KOPT-K1 (cell line): ENCODE measurements around the gene IL6ST.
A peak's percentile ranks its signal among the peaks of the same experiment; 100 is the strongest.

Experiments used
- H3K27ac ChIP-seq: fragments of 200-600 bp; sonication (generic); 2 replicates; pipeline ENCODE4 v1.5.1; 2016; ENCODE audit warnings: antibody characterized with exemption, mild to moderate bottlenecking, low read depth, low read length; ENCODE audit not compliant: poor library complexity, severe bottlenecking
- H3K36me3 ChIP-seq: fragments of 200-600 bp; sonication (generic); 2 replicates; pipeline ENCODE4 v1.5.1; 2017; ENCODE audit warnings: antibody characterized with exemption, mild to moderate bottlenecking, low read length, moderate library complexity; ENCODE audit not compliant: insufficient read depth
- H3K9me3 ChIP-seq: fragments of 200-600 bp; sonication (generic); 2 replicates; pipeline ENCODE4 v1.5.1; 2017; ENCODE audit warnings: antibody characterized with exemption, low read length, mild to moderate bottlenecking; ENCODE audit not compliant: insufficient read depth, poor library complexity, severe bottlenecking

Gene IL6ST

GRCh38 chr5:55923865-55924500, 70.8 kb downstream of the IL6ST start:
- H3K36me3 ChIP-seq: no peaks in the 10 kb centered on the region
- no peaks in the 10 kb centered on the region for H3K9me3 ChIP-seq
- H3K27ac ChIP-seq: no peak overlapping the region

GRCh38 chr5:55923177-55923771, 71.5 kb downstream of the IL6ST start:
- no peaks in the 10 kb centered on the region for H3K36me3 ChIP-seq
- peak overlapping the region; percentile 44 for H3K27ac ChIP-seq
- no peaks in the 10 kb centered on the region for H3K9me3 ChIP-seq

- H3K27ac ChIP-seq: no peak overlapping the region
- H3K36me3 ChIP-seq: no peaks in the 10 kb centered on the region
- H3K9me3 ChIP-seq: no peaks in the 10 kb centered on the region
Measured at GRCh38 chr5:55921617-55922016, 73.1 kb downstream of the IL6ST start.

- H3K36me3 ChIP-seq: no peaks in the 10 kb centered on the region
- H3K9me3 ChIP-seq: no peaks in the 10 kb centered on the region
- H3K27ac ChIP-seq: no peak overlapping the region
Measured at GRCh38 chr5:55920784-55921183, 74.0 kb downstream of the IL6ST start.

- Histone ChIP-seq H3K36me3 (no peaks in the 10 kb centered on the region), H3K27ac (no peak overlapping the region), H3K9me3 (no peaks in the 10 kb centered on the region)
Measured at GRCh38 chr5:55919625-55920024, 75.1 kb downstream of the IL6ST start.

GRCh38 chr5:55918087-55919035, 76.4 kb downstream of the IL6ST start:
- Histone ChIP-seq H3K36me3 (no peaks in the 10 kb centered on the region), H3K27ac (no peak overlapping the region), H3K9me3 (no peaks in the 10 kb centered on the region)

GRCh38 chr5:55917402-55918086, 77.2 kb downstream of the IL6ST start:
- Histone ChIP-seq H3K36me3 (no peaks in the 10 kb centered on the region), H3K27ac (no peak overlapping the region), H3K9me3 (no peaks in the 10 kb centered on the region)

- no peaks in the 10 kb centered on the region for H3K9me3 ChIP-seq
- no peaks in the 10 kb centered on the region for H3K36me3 ChIP-seq
- no peak overlapping the region for H3K27ac ChIP-seq
Measured at GRCh38 chr5:55916986-55917385, 77.8 kb downstream of the IL6ST start.

GRCh38 chr5:55915783-55916182, 79.0 kb downstream of the IL6ST start:
- H3K9me3 ChIP-seq: no peaks in the 10 kb centered on the region
- H3K27ac ChIP-seq: no peak overlapping the region
- H3K36me3 ChIP-seq: no peaks in the 10 kb centered on the region

GRCh38 chr5:55914971-55915370, 79.8 kb downstream of the IL6ST start:
- H3K9me3 ChIP-seq: no peaks in the 10 kb centered on the region
- no peaks in the 10 kb centered on the region for H3K36me3 ChIP-seq
- H3K27ac ChIP-seq: no peak overlapping the region

GRCh38 chr5:55913466-55914413, 81.0 kb downstream of the IL6ST start:
- Histone ChIP-seq H3K36me3 (no peaks in the 10 kb centered on the region), H3K27ac (no peak overlapping the region), H3K9me3 (no peaks in the 10 kb centered on the region)

- no peaks in the 10 kb centered on the region for H3K9me3 ChIP-seq
- no peaks in the 10 kb centered on the region for H3K36me3 ChIP-seq
- no peak overlapping the region for H3K27ac ChIP-seq
Measured at GRCh38 chr5:55911784-55912653, 82.7 kb downstream of the IL6ST start.

- Histone ChIP-seq H3K9me3 (no peaks in the 10 kb centered on the region), H3K36me3 (no peaks in the 10 kb centered on the region), H3K27ac (no peak overlapping the region)
Measured at GRCh38 chr5:55908804-55909203, 86.0 kb downstream of the IL6ST start.
